Chondrocyte (in vitro differentiated cells): ENCODE measurements around the gene DNAJC5G. TPM values are rescaled to one million over a fixed set of nuclear protein-coding genes. Genes with fewer than 3 reads are reported as not detected.

Experiments used
- DNase-seq: peaks from one replicate; pipeline ENCODE4 v3.0.0; 2021; ENCODE audit warnings: mixed read lengths, low spot score
- H3K27ac Mint-ChIP-seq: one replicate; pipeline ENCODE4 v1.8.0; 2021; ENCODE audit warnings: mild to moderate bottlenecking, moderate library complexity, mixed read lengths; ENCODE audit not compliant: unreplicated experiment
- H3K27me3 Mint-ChIP-seq: 2 replicates; pipeline ENCODE4 v1.8.0; 2021; ENCODE audit warnings: low read depth, mixed read lengths
- H3K36me3 Mint-ChIP-seq: 2 replicates; pipeline ENCODE4 v1.8.0; 2021; ENCODE audit warnings: low read depth, mixed read lengths
- H3K4me1 Mint-ChIP-seq: 2 replicates; pipeline ENCODE4 v1.8.0; 2021; ENCODE audit warnings: low read depth, mild to moderate bottlenecking, mixed read lengths
- H3K4me3 Mint-ChIP-seq: one replicate; pipeline ENCODE4 v1.8.0; 2021; ENCODE audit warnings: mild to moderate bottlenecking, moderate library complexity, mixed read lengths; ENCODE audit not compliant: unreplicated experiment
- H3K9me3 Mint-ChIP-seq: 2 replicates; pipeline ENCODE4 v1.8.0; 2021; ENCODE audit warnings: low read depth, mixed read lengths
- total RNA-seq: library from RNA; stranded (reverse); gene quantifications from 3 replicates; pipeline ENCODE4 v1.2.1, GENCODE V29; 2021
- TF ChIP-seq, protein P1 (sequence below): fragments of 200-600 bp; sonication (generic); IDR thresholded peaks from 2 replicates; pipeline ENCODE4 v1.5.0; 2021; ENCODE audit warnings: antibody characterized with exemption, mild to moderate bottlenecking, moderate library complexity

Gene DNAJC5G
- total RNA-seq, 1 donor from 2014 or later, result not detected

DNA sequence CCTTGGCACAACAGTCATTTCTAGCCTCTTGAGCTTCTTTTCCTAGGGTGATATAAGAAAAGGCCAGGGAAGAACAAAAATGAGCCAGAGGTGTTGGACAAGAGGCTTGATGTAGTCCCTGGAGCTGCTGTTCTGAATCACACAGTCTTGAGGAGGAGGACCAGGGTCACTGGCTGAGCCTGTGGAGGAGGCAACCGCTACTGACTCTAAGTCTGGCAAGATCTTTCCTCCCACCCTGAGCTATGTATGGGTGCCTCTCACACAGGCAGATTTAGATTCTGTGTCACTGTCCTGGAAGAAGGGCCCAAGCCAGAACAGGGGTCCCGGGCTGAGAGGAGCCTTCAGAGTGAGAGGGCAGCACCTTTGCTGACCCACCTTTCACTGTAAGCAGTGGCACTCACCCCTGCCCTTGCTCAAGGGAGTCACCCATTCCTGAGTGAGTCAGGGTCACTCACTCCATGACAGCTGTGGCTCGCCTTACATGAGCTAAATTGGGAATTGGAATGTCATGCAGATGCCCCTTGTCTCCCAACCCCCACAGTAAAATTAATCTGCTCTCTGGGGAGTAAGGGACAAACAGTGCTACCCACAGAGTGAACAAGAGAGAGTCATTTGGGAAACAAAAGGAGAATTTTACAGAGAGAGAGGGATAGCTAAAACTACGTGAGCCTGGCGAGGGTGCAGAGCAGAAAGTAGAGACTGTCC, 6.8 kb downstream of the DNAJC5G start, which contains the start of gene TRIM54:
Gene TRIM54 (plus strand): TSS at position 575 of the 705 bp plus-strand sequence. CDS start 303 bp downstream, outside the sequence.
- TF ChIP-seq, protein P1, sequence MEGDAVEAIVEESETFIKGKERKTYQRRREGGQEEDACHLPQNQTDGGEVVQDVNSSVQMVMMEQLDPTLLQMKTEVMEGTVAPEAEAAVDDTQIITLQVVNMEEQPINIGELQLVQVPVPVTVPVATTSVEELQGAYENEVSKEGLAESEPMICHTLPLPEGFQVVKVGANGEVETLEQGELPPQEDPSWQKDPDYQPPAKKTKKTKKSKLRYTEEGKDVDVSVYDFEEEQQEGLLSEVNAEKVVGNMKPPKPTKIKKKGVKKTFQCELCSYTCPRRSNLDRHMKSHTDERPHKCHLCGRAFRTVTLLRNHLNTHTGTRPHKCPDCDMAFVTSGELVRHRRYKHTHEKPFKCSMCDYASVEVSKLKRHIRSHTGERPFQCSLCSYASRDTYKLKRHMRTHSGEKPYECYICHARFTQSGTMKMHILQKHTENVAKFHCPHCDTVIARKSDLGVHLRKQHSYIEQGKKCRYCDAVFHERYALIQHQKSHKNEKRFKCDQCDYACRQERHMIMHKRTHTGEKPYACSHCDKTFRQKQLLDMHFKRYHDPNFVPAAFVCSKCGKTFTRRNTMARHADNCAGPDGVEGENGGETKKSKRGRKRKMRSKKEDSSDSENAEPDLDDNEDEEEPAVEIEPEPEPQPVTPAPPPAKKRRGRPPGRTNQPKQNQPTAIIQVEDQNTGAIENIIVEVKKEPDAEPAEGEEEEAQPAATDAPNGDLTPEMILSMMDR, result no peak
- Mint-ChIP-seq H3K27ac (no peak within 1 kb of the TSS), H3K4me3 (no peak within 1 kb of the TSS)

DNA sequence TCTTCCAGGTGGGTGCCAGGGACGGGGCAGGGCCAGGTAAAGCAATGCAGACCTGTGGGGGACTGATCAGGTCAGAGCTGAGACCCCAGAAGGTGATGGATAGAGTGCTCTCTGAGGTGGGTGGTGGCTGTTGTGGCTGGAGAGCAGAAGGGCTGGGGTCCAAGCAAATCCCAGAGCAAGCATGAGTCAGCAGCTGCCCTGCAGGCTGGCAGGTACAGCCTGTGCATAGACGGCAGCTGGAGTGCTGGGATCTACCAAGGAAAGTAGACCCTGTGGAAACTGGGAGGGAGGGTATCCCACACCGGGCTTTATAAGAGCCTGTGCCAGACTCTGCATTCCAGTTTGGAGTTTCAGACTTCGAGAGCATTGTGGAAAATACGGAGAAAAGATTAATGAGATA, 7.7 kb downstream of the DNAJC5G start:
- Mint-ChIP-seq H3K27me3 (peaks cover 35% of the 10 kb centered on the region), H3K9me3 (no peaks in the 10 kb centered on the region), H3K27ac (no peak overlapping the region), H3K4me1 (peaks cover 28% of the 10 kb centered on the region), H3K4me3 (no peak overlapping the region), H3K36me3 (no peaks in the 10 kb centered on the region)
- DNase-seq, result no peak
- TF ChIP-seq, protein P1, result no peak

More for the DNA sequence above, 6.8 kb downstream of the DNAJC5G start, which contains the start of gene TRIM54:
- DNase-seq, result no peak
- peaks cover 28% of the 10 kb centered on the region for H3K4me1 Mint-ChIP-seq
- H3K36me3 Mint-ChIP-seq, result no peaks in the 10 kb centered on the region
- no peaks in the 10 kb centered on the region for H3K9me3 Mint-ChIP-seq
- peaks cover 32% of the 10 kb centered on the region for H3K27me3 Mint-ChIP-seq

DNA sequence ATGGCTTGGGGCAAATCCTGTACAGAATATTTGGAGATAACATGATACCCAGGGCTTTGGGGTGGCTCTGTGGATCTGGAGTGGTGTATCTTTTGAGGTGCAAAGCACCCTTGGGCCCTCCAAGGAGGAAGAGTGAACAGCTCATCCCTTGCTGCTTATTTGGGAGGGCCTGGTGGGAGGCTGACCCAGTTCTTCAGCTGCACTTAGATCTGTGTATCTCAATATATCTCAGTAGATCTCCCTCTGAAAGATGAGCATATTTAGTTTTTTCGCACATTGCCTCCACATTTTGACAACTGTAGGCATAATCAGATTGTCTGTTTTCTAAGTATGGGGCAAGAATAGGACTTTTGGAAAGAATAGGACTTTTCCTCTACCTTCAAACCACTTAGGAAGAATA, 9.8 kb downstream of the DNAJC5G start:
- Mint-ChIP-seq H3K4me3 (no peak overlapping the region), H3K27me3 (peaks cover 33% of the 10 kb centered on the region), H3K36me3 (no peaks in the 10 kb centered on the region), H3K9me3 (no peaks in the 10 kb centered on the region), H3K4me1 (peaks cover 24% of the 10 kb centered on the region), H3K27ac (no peak overlapping the region)
- DNase-seq, result no peak
- TF ChIP-seq, protein P1, result no peak

DNA sequence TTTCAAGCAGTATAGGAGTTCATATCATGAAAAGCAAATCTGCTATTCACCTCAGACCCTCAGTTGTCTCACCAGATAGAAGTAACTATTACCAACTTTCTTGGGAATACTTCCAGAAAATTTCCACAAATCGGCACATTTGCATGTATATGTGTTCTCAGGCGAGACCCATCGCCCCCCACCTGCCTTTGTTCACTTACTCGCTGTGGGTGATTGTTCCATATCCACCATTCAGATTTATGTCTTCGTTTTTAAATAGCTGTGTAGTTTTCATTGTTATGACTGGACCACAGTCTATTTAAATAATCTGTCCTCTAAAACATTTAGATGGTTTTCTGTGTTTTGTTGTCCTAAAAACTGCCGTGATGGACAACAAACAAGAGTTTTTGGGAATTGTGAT, 10.2 kb downstream of the DNAJC5G start:
- H3K36me3 Mint-ChIP-seq, result no peaks in the 10 kb centered on the region

DNA sequence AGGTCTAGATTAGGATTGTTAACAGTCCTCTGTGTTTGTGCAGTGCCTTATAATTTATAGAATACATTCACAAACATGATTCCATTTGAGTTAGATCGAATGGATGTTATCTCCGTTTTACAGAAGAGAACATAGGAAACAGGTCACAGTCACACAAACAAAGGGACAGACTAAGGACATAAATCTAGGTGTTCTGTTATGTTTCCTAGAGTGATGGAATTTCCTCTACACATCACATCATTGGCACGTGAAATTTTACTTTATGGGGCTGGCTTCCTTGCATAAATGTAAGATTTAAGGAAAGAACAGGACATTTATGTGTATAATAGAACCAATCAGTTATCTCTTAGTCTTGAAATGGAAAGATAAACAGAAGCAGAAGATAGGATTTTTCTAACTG, 13.4 kb downstream of the DNAJC5G start:
- no peaks in the 10 kb centered on the region for H3K36me3 Mint-ChIP-seq
- no peak for DNase-seq
- H3K27me3 Mint-ChIP-seq, result peaks cover 41% of the 10 kb centered on the region
- TF ChIP-seq, protein P1, result no peak
- H3K9me3 Mint-ChIP-seq, result no peaks in the 10 kb centered on the region
- peaks cover 8% of the 10 kb centered on the region for H3K4me1 Mint-ChIP-seq
- H3K4me3 Mint-ChIP-seq, result no peak overlapping the region
- no peak overlapping the region for H3K27ac Mint-ChIP-seq

More for the DNA sequence above, 10.2 kb downstream of the DNAJC5G start:
- TF ChIP-seq, protein P1, result no peak
- Mint-ChIP-seq H3K9me3 (no peaks in the 10 kb centered on the region), H3K4me1 (peaks cover 23% of the 10 kb centered on the region), H3K4me3 (no peak overlapping the region), H3K27me3 (peaks cover 33% of the 10 kb centered on the region), H3K27ac (no peak overlapping the region)
- no peak for DNase-seq
